GM12878 (cell line): ENCODE measurements around the gene ATIC. TPM values are rescaled to one million over a fixed set of nuclear protein-coding genes. Genes with fewer than 3 reads are reported as not detected.

Source experiments
- ATAC-seq: fragments of 200-7000 bp; cut with Tn5 transposase; 3 replicates; pipeline ENCODE4 v1.9.1; 2020; ENCODE audit warnings: mild to moderate bottlenecking, moderate library complexity
- BruUV-seq: library from RNA; stranded (reverse); fragments of 400-500 nt; replicated peaks from 2 replicates; lab custom pipeline; 2021; lab: Mats Ljungman, UMichigan
- CTCF ChIA-PET: fragments of 300-600 bp; sonication (Branson Sonifier 250); formaldehyde crosslinking; extraction: SDS; loops from one replicate; lab custom pipeline; 2021; ENCODE audit warnings: inconsistent platforms; lab: Yijun Ruan, JAX
- POLR2A ChIA-PET: fragments of 350-600 bp; formaldehyde crosslinking; extraction: SDS; loops from one replicate; lab custom pipeline; 2021; ENCODE audit warnings: inconsistent platforms; lab: Charles Lee
- RAD21 ChIA-PET: fragments of 300-600 bp; sonication (Branson Sonifier 250); formaldehyde crosslinking; loops from one replicate; lab custom pipeline; 2023; ENCODE audit warnings: antibody characterized with exemption; ENCODE audit not compliant: unreplicated experiment; lab: Charles Lee
- SMC1A ChIA-PET: fragments of 300-600 bp; sonication (Branson Sonifier 250); formaldehyde crosslinking; loops from one replicate; lab custom pipeline; 2023; ENCODE audit not compliant: unreplicated experiment, uncharacterized antibody; lab: Charles Lee
- DNase-seq: peaks from one replicate; pipeline ENCODE4 v3.0.0-alpha.2; 2011; ENCODE audit warnings: low read depth, low spot score
- FAIRE-seq: peaks from 3 replicates; lab custom pipeline; 2011; peaks lifted over from hg19 to GRCh38; lab: Jason Lieb, UNC
- H2AFZ ChIP-seq: 2 replicates; pipeline ENCODE4 v1.6.0; 2011; ENCODE audit warnings: low read depth, low read length, control low read depth; ENCODE audit not compliant: control insufficient read depth
- H3K27ac ChIP-seq: 2 replicates; pipeline ENCODE4 v1.5.1; 2011; ENCODE audit warnings: control low read depth; ENCODE audit not compliant: control insufficient read depth, insufficient read depth
- H3K27me3 ChIP-seq, 2 experiments: replicated peaks in 1 of 2; 2 replicates each; pipeline versions ENCODE4 v1.6.0 to v1.6.1; 2011; ENCODE audit warnings: low read length in 1 of 2; ENCODE audit not compliant: control insufficient read depth in 2 of 2, insufficient read depth in 2 of 2
- H3K36me3 ChIP-seq, 2 experiments: 2 replicates each; pipeline ENCODE4 v1.5.1; 2011; ENCODE audit warnings: low read length in 1 of 2; ENCODE audit not compliant: control insufficient read depth in 2 of 2, insufficient read depth in 2 of 2
- H3K4me1 ChIP-seq: 2 replicates; pipeline ENCODE4 v1.6.1; 2011; ENCODE audit warnings: mild to moderate bottlenecking, low read length, moderate library complexity, mixed read lengths; ENCODE audit not compliant: control insufficient read depth, insufficient read depth
- H3K4me2 ChIP-seq: 2 replicates; pipeline ENCODE4 v1.6.0; 2011; ENCODE audit warnings: control low read depth; ENCODE audit not compliant: control insufficient read depth, insufficient read depth
- H3K4me3 ChIP-seq: fragments of 200-600 bp; sonication (generic); 2 replicates; pipeline ENCODE4 v1.5.1; 2016
- H3K79me2 ChIP-seq: 2 replicates; pipeline ENCODE4 v1.6.0; 2011; ENCODE audit warnings: low read length; ENCODE audit not compliant: control insufficient read depth, insufficient read depth
- H3K9ac ChIP-seq: 2 replicates; pipeline ENCODE4 v1.8.0; 2011; ENCODE audit warnings: low read length, control low read depth, mixed read lengths; ENCODE audit not compliant: control insufficient read depth, insufficient read depth
- H3K9me3 ChIP-seq: replicated peaks from 3 replicates; pipeline ENCODE4 v1.5.1; 2011; ENCODE audit warnings: mild to moderate bottlenecking, low read length; ENCODE audit not compliant: control insufficient read depth, insufficient read depth
- H4K20me1 ChIP-seq: 2 replicates; pipeline ENCODE4 v1.6.0; 2011; ENCODE audit not compliant: control insufficient read depth, insufficient read depth
- CBX5 ChIP-seq: sonication (generic); IDR thresholded peaks from 2 replicates; pipeline ENCODE4 v1.6.1; 2016; ENCODE audit warnings: low read depth, moderate library complexity, mild to moderate bottlenecking, inconsistent platforms
- CHD4 ChIP-seq: fragments of 200-600 bp; sonication (generic); IDR thresholded peaks from 2 replicates; pipeline ENCODE4 v1.6.1; 2016; ENCODE audit warnings: mild to moderate bottlenecking
- GATAD2B ChIP-seq: fragments of 450-650 bp; conservative IDR thresholded peaks from 2 replicates; pipeline ENCODE4 v1.6.1; 2017; ENCODE audit warnings: low read depth, mild to moderate bottlenecking, moderate library complexity
- LARP7 ChIP-seq: fragments of 450-650 bp; IDR thresholded peaks from 2 replicates; pipeline ENCODE4 v1.6.1; 2017; ENCODE audit warnings: mild to moderate bottlenecking
- MEF2B ChIP-seq: fragments of 450-650 bp; IDR thresholded peaks from 2 replicates; pipeline ENCODE4 v1.6.1; 2018; ENCODE audit warnings: mild to moderate bottlenecking, moderate library complexity; ENCODE audit not compliant: partially characterized antibody, poor library complexity, severe bottlenecking
- MYC ChIP-seq: IDR thresholded peaks from 2 replicates; pipeline ENCODE4 v1.6.1; 2011; ENCODE audit warnings: mild to moderate bottlenecking, low read length, moderate library complexity, inconsistent platforms; ENCODE audit not compliant: insufficient read depth, insufficient replicate concordance, insufficient read length, severe bottlenecking
- RUNX3 ChIP-seq: IDR thresholded peaks from 2 replicates; pipeline ENCODE4 v1.6.1; 2012; ENCODE audit warnings: low read length, inconsistent platforms
- STAT3 ChIP-seq: IDR thresholded peaks from 2 replicates; pipeline ENCODE4 v1.6.1; 2011; ENCODE audit warnings: low read depth, low read length, improper control_type of control experiment
- TAF1 ChIP-seq: IDR thresholded peaks from 2 replicates; pipeline ENCODE4 v1.6.1; 2011; ENCODE audit warnings: mild to moderate bottlenecking, low read depth, low read length, borderline replicate concordance
- WGBS: methylation state at CpG from one replicate; pipeline ENCODE4 v1.1.6; 2016; ENCODE audit warnings: low lambda C conversion rate; ENCODE audit not compliant: insufficient replicate concordance, insufficient coverage; ENCODE audit errors: missing lambda C conversion rate; 5-methylcytosine and 5-hydroxymethylcytosine counted together
- in situ Hi-C: fragments of 300-500 bp; cut with MboI; formaldehyde crosslinking; loops from 9 replicates; pipeline ENCODE4 v1.14.3; 2018; ENCODE audit warnings: mixed read lengths
- intact Hi-C: fragments of 100-400 bp; cut with micrococcal nuclease; formaldehyde crosslinking; loops from one replicate; pipeline ENCODE4 v1.14.2; 2022; ENCODE audit not compliant: unreplicated experiment
- polyA plus RNA-seq, 11 experiments: library from polyadenylated mRNA; depleted of rRNA in 4 of 11; unstranded in 6 of 11; stranded (reverse) in 5 of 11; fragments of >200 nt; fragmentation: Nextera tagmentation in 4 of 11; fragmentation: Illumina TruSeq in 1 of 11; extraction: Ambion mirVana in 4 of 11; extraction: Trizol in 1 of 11; gene quantifications; 1 replicate in 1 of 11; 2 replicates in 10 of 11; pipeline versions ENCODE4 v1.2.1 to v1.2.3, GENCODE V29; 2011 to 2016; ENCODE audit warnings: inconsistent platforms in 2 of 11, missing spikeins in 2 of 11, low read depth in 1 of 11
- total RNA-seq, 4 experiments: library from RNA; depleted of rRNA in 3 of 4; stranded (reverse); fragments of >200 nt in 3 of 4; fragmentation: Illumina TruSeq in 1 of 4; extraction: Trizol in 1 of 4; gene quantifications; 2 replicates each; pipeline versions ENCODE4 v1.2.1 to v1.2.3, GENCODE V29; 2013 to 2021
- TF ChIP-seq, protein P1 (sequence below): fragments of 450-650 bp; IDR thresholded peaks from 2 replicates; pipeline ENCODE4 v1.6.1; 2017; ENCODE audit warnings: low read depth, mild to moderate bottlenecking, moderate library complexity

Gene ATIC
- total and polyA plus RNA-seq, 10 of the 15 experiments (the other 5 are each of a cell fraction or from before 2014, with no cell fraction given): 45.1 to 518 (median 306) TPM

DNA sequence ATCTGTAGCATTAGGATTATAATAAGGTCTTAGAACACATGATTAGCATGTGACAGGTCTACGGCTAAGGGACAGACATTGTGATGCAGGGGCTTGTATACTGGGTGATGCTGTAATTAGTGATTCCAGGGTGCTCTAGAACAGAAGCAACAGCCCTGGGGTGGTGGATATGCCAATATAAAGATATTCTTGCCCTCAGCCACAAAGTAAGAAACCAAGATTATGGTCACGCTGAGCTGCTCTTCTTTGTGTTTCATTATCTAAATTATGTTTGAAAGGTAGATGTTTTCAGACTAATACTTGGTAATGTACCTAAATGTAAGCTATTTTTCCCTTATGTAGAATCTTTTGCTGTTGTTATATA lies 78.7 kb downstream of the ATIC start:
- intact Hi-C loops (no loop called here), in situ Hi-C loops (no loop called here)
- no peaks in the 10 kb centered on the region for H3K79me2 ChIP-seq
- no peak overlapping the region for H3K9ac ChIP-seq
- H4K20me1 ChIP-seq: no peaks in the 10 kb centered on the region
- no peak for ATAC-seq
- ChIA-PET CTCF (interaction anchor here (1.0 to 1.2 kb wide), 2 partner anchors 10 to 16 kb away, joined by 4 to 5 read pairs; no protein-coding TSS in a partner anchor), RAD21 (interaction anchor here (0.7 kb wide), 1 partner anchor 19 kb away, joined by 3 read pairs; no protein-coding TSS in a partner anchor), POLR2A (no interaction called here), SMC1A (interaction anchor here (0.9 to 2.6 kb wide), 5 partner anchors 10 to 176 kb away, joined by 3 to 12 read pairs (median 4); no protein-coding TSS in a partner anchor)
- no peak overlapping the region for H3K4me3 ChIP-seq
- whole genome bisulfite sequencing: 45% methylated on average over 2 of the region's 2 CpGs
- no peaks in the 10 kb centered on the region for H3K4me1 ChIP-seq
- no peak overlapping the region for H3K4me2 ChIP-seq
- no peak for TF ChIP-seq LARP7
- no peak for TF ChIP-seq GATAD2B
- no peak for TF ChIP-seq STAT3
- DNase-seq: no peak
- no peaks in the 10 kb centered on the region for H3K27me3 ChIP-seq
- no TSS peak for BruUV-seq
- no peak for FAIRE-seq
- H2AFZ ChIP-seq: no peak overlapping the region
- H3K27ac ChIP-seq: no peak overlapping the region
- H3K9me3 ChIP-seq: no peaks in the 10 kb centered on the region
- H3K36me3 ChIP-seq: no peaks in the 10 kb centered on the region

DNA sequence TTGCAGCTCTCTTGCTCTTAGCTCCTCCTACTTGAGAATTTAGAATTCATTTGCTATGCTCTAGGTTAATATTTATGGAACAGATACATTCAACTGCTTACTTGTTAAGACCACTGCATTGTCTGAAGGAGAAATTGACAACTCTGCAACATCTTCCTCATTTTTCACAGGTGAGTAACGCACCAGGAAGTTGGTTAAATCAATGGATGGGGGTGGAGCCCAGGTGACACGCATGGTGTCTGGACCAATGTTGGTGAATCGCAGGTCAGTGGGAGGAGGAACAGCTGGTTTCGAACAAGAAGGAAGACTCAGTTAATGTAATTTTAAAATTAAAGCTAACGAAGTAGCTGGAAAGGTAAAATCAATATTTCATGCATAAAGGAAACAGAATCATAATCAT lies 79.7 kb downstream of the ATIC start:
- Histone ChIP-seq H3K36me3 (no peaks in the 10 kb centered on the region), H3K4me1 (no peaks in the 10 kb centered on the region), H3K4me2 (no peak overlapping the region), H3K9me3 (no peaks in the 10 kb centered on the region), H3K4me3 (no peak overlapping the region), H3K27me3 (no peaks in the 10 kb centered on the region), H3K27ac (no peak overlapping the region), H4K20me1 (no peaks in the 10 kb centered on the region), H2AFZ (no peak overlapping the region; the same call in 1 of the 2 replicates), H3K9ac (no peak overlapping the region), H3K79me2 (no peaks in the 10 kb centered on the region)
- ChIA-PET POLR2A (interaction anchor here (0.5 kb wide), 1 partner anchor 522 kb away, joined by 4 read pairs; no protein-coding TSS in a partner anchor), CTCF (interaction anchor here (1.0 to 1.2 kb wide), 3 partner anchors 10 to 15 kb away, joined by 3 to 5 read pairs (median 4); no protein-coding TSS in a partner anchor), SMC1A (interaction anchor here (0.7 to 2.6 kb wide), 7 partner anchors 10 to 402 kb away, joined by 3 to 12 read pairs (median 5); no protein-coding TSS in a partner anchor), RAD21 (interaction anchor here (0.6 kb wide), 1 partner anchor 21 kb away, joined by 4 read pairs; no protein-coding TSS in a partner anchor)
- BruUV-seq: no TSS peak
- 57% methylated on average over 5 of the region's 5 CpGs for WGBS
- no peak for TF ChIP-seq MYC
- no peak for TF ChIP-seq CBX5
- TF ChIP-seq MEF2B: no peak
- TF ChIP-seq TAF1: no peak
- TF ChIP-seq, protein P1, sequence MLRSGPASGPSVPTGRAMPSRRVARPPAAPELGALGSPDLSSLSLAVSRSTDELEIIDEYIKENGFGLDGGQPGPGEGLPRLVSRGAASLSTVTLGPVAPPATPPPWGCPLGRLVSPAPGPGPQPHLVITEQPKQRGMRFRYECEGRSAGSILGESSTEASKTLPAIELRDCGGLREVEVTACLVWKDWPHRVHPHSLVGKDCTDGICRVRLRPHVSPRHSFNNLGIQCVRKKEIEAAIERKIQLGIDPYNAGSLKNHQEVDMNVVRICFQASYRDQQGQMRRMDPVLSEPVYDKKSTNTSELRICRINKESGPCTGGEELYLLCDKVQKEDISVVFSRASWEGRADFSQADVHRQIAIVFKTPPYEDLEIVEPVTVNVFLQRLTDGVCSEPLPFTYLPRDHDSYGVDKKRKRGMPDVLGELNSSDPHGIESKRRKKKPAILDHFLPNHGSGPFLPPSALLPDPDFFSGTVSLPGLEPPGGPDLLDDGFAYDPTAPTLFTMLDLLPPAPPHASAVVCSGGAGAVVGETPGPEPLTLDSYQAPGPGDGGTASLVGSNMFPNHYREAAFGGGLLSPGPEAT: no peak
- no peak for TF ChIP-seq RUNX3
- TF ChIP-seq LARP7: no peak
- no peak for TF ChIP-seq CHD4
- FAIRE-seq (no peak), DNase-seq (no peak), ATAC-seq (no peak)
- intact Hi-C loops: no loop called here
- in situ Hi-C loops: no loop called here
